H1 (cell line): ENCODE data around the gene FLRT1. TPM values are rescaled to one million over a fixed set of nuclear protein-coding genes. Genes with fewer than 3 reads are reported as not detected.

Experiments
- CTCF ChIA-PET: fragments of 300-600 bp; sonication (Branson Sonifier 250); formaldehyde crosslinking; loops from one replicate; lab custom pipeline; 2021; ENCODE audit not compliant: partially characterized antibody; lab: Charles Lee
- POLR2A ChIA-PET: fragments of 300-600 bp; sonication (Branson Sonifier 250); formaldehyde crosslinking; loops from one replicate; lab custom pipeline; 2021; ENCODE audit warnings: inconsistent platforms; ENCODE audit not compliant: partially characterized antibody; lab: Charles Lee
- DNase-seq, 2 experiments: peaks; one replicate each; pipeline versions ENCODE4 v3.0.0 to v3.0.0-alpha.2; 2010 to 2022; ENCODE audit warnings: low spot score in 2 of 2, low read depth in 1 of 2, mixed read lengths in 1 of 2
- FAIRE-seq: peaks from 2 replicates; lab custom pipeline; 2011; peaks lifted over from hg19 to GRCh38; lab: Jason Lieb, UNC
- H2AFZ ChIP-seq: 2 replicates; pipeline ENCODE4 v1.8.1; 2012; ENCODE audit warnings: low read length, inconsistent platforms
- H2AK5ac ChIP-seq: 2 replicates; pipeline ENCODE4 v1.6.1; 2013; ENCODE audit warnings: low read depth, low read length
- H2BK120ac ChIP-seq: replicated peaks from 2 replicates; pipeline ENCODE3; 2013; ENCODE audit warnings: low read depth, low read length, inconsistent platforms
- H2BK12ac ChIP-seq: 2 replicates; pipeline ENCODE4 v1.6.1; 2013; ENCODE audit warnings: low read depth, low read length
- H2BK15ac ChIP-seq: 2 replicates; pipeline ENCODE4 v1.6.1; 2013; ENCODE audit warnings: low read length
- H2BK20ac ChIP-seq: 2 replicates; pipeline ENCODE4 v1.6.1; 2013; ENCODE audit warnings: low read length
- H2BK5ac ChIP-seq: 2 replicates; pipeline ENCODE4 v1.6.1; 2013; ENCODE audit warnings: low read depth, low read length
- H3K14ac ChIP-seq: 2 replicates; pipeline ENCODE4 v1.6.1; 2013; ENCODE audit warnings: inconsistent platforms; ENCODE audit not compliant: insufficient read length
- H3K18ac ChIP-seq: 2 replicates; pipeline ENCODE4 v1.6.1; 2013; ENCODE audit warnings: low read length; ENCODE audit errors: extremely low read depth
- H3K23ac ChIP-seq: 2 replicates; pipeline ENCODE4 v1.6.1; 2013; ENCODE audit warnings: inconsistent platforms; ENCODE audit not compliant: insufficient read length
- H3K23me2 ChIP-seq: 2 replicates; pipeline ENCODE4 v1.6.1; 2013; ENCODE audit warnings: low read depth, low read length
- H3K27ac ChIP-seq: 2 replicates; pipeline ENCODE4 v1.6.1; 2011; ENCODE audit warnings: low read depth, low read length, inconsistent platforms
- H3K27me3 ChIP-seq, 4 experiments: replicated peaks in 1 of 4; 1 replicate in 1 of 4; 2 replicates in 3 of 4; pipeline versions ENCODE4 v1.6.1 to v1.8.1; 2011 to 2013; ENCODE audit warnings: low read length in 3 of 4, mild to moderate bottlenecking in 3 of 4, inconsistent platforms in 2 of 4, mixed read lengths in 2 of 4, moderate library complexity in 1 of 4; ENCODE audit not compliant: control insufficient read depth in 3 of 4, insufficient read depth in 3 of 4; ENCODE audit errors: extremely low read depth in 1 of 4
- H3K36me3 ChIP-seq, 4 experiments: 2 replicates each; pipeline versions ENCODE4 v1.6.1 to v1.8.1; 2011 to 2013; ENCODE audit warnings: mild to moderate bottlenecking in 4 of 4, low read length in 3 of 4, moderate library complexity in 2 of 4, control low read depth in 1 of 4, inconsistent platforms in 1 of 4; ENCODE audit not compliant: insufficient read depth in 4 of 4, control insufficient read depth in 2 of 4
- H3K4ac ChIP-seq: replicated peaks from 2 replicates; pipeline ENCODE3; 2013; ENCODE audit warnings: low read length, low read depth, mixed read lengths, inconsistent platforms; ENCODE audit not compliant: insufficient read length
- H3K4me1 ChIP-seq, 4 experiments: replicated peaks in 1 of 4; 1 replicate in 1 of 4; 2 replicates in 3 of 4; pipeline versions ENCODE4 v1.6.1 to v1.8.1; 2011 to 2013; ENCODE audit warnings: low read length in 3 of 4, inconsistent platforms in 2 of 4, mixed read lengths in 1 of 4; ENCODE audit not compliant: insufficient read depth in 4 of 4, control insufficient read depth in 3 of 4
- H3K4me2 ChIP-seq, 2 experiments: 2 replicates each; pipeline versions ENCODE4 v1.6.1 to v1.8.1; 2011 to 2013; ENCODE audit warnings: low read depth in 2 of 2, low read length in 2 of 2, control low read depth in 1 of 2, inconsistent platforms in 1 of 2, mild to moderate bottlenecking in 1 of 2; ENCODE audit not compliant: insufficient read depth in 1 of 2
- H3K4me3 ChIP-seq, 4 experiments: fragments of 200-600, 300-600 bp in 1 of 4; sonication (generic), shearing (Covaris generic), sonication (Bioruptor Twin) in 1 of 4; 2 replicates each; pipeline versions ENCODE4 v1.5.1 to v1.8.1; 2011 to 2016; ENCODE audit warnings: low read length in 4 of 4, low read depth in 3 of 4, control low read depth in 2 of 4, inconsistent platforms in 2 of 4, mild to moderate bottlenecking in 2 of 4, mixed read lengths in 1 of 4, moderate library complexity in 1 of 4; ENCODE audit not compliant: insufficient read depth in 2 of 4; ENCODE audit errors: extremely low read depth in 1 of 4
- H3K56ac ChIP-seq: replicated peaks from 2 replicates; pipeline ENCODE3; 2013; ENCODE audit warnings: low read depth, mild to moderate bottlenecking, mixed read lengths, low read length, inconsistent platforms; ENCODE audit not compliant: insufficient read length
- H3K79me1 ChIP-seq: 2 replicates; pipeline ENCODE4 v1.6.1; 2013; ENCODE audit warnings: low read depth, low read length, control low read depth
- H3K79me2 ChIP-seq, 2 experiments: 2 replicates each; pipeline versions ENCODE4 v1.6.1 to v1.8.1; 2012 to 2013; ENCODE audit warnings: low read length in 2 of 2, mild to moderate bottlenecking in 2 of 2, inconsistent platforms in 1 of 2; ENCODE audit not compliant: insufficient read depth in 2 of 2, control insufficient read depth in 1 of 2
- H3K9ac ChIP-seq, 4 experiments: replicated peaks in 1 of 4; 1 replicate in 1 of 4; 2 replicates in 3 of 4; pipeline versions ENCODE4 v1.6.1 to v1.8.1; 2011 to 2013; ENCODE audit warnings: low read depth in 3 of 4, low read length in 3 of 4, control low read depth in 2 of 4, mild to moderate bottlenecking in 2 of 4, moderate library complexity in 2 of 4, inconsistent platforms in 1 of 4; ENCODE audit errors: extremely low read depth in 1 of 4
- H3K9me3 ChIP-seq, 2 experiments: 2 replicates each; pipeline versions ENCODE4 v1.6.1 to v1.8.1; 2012 to 2013; ENCODE audit warnings: mild to moderate bottlenecking in 2 of 2, moderate library complexity in 2 of 2, control low read depth in 1 of 2, inconsistent platforms in 1 of 2, low read depth in 1 of 2, low read length in 1 of 2, mixed read lengths in 1 of 2; ENCODE audit not compliant: insufficient read depth in 2 of 2
- H4K20me1 ChIP-seq, 2 experiments: replicated peaks in 1 of 2; 2 replicates each; pipeline versions ENCODE3 to v1.8.1; 2011 to 2013; ENCODE audit warnings: inconsistent platforms in 2 of 2, low read length in 2 of 2, mild to moderate bottlenecking in 1 of 2; ENCODE audit not compliant: insufficient read depth in 2 of 2, control insufficient read depth in 1 of 2
- H4K5ac ChIP-seq: 2 replicates; pipeline ENCODE4 v1.6.1; 2013; ENCODE audit warnings: low read length, low read depth, mixed read lengths, inconsistent platforms; ENCODE audit not compliant: insufficient read length
- H4K8ac ChIP-seq: 2 replicates; pipeline ENCODE4 v1.8.0; 2013; ENCODE audit warnings: mild to moderate bottlenecking, moderate library complexity, low read length, inconsistent platforms; ENCODE audit not compliant: insufficient read depth; ENCODE audit errors: extremely low read depth
- H4K91ac ChIP-seq: replicated peaks from 2 replicates; pipeline ENCODE3; 2013; ENCODE audit warnings: low read length, mixed read lengths, inconsistent platforms; ENCODE audit not compliant: insufficient read length
- CBX8 ChIP-seq: fragments of 300-800, 300-1000 bp; sonication (generic); IDR thresholded peaks from 2 replicates; pipeline ENCODE4 v1.7.1; 2016; ENCODE audit warnings: low read depth, low read length, borderline replicate concordance
- CHD1 ChIP-seq: IDR thresholded peaks from 2 replicates; pipeline ENCODE4 v1.6.1; 2012; ENCODE audit warnings: low read depth, low read length, improper control_type of control experiment
- CREB1 ChIP-seq: IDR thresholded peaks from 2 replicates; pipeline ENCODE4 v1.6.1; 2012; ENCODE audit warnings: inconsistent platforms
- CTBP2 ChIP-seq: IDR thresholded peaks from 2 replicates; pipeline ENCODE4 v1.7.0; 2011; ENCODE audit warnings: borderline replicate concordance, mild to moderate bottlenecking, moderate library complexity, mixed read lengths, low read length; ENCODE audit not compliant: insufficient read depth, insufficient read length
- EP300 ChIP-seq, 2 experiments: IDR thresholded peaks; 1 replicate in 1 of 2; 2 replicates in 1 of 2; pipeline ENCODE4 v1.6.1; 2011 to 2012; ENCODE audit warnings: low read depth in 2 of 2, low read length in 2 of 2, mild to moderate bottlenecking in 2 of 2, borderline replicate concordance in 1 of 2, inconsistent platforms in 1 of 2, moderate library complexity in 1 of 2
- JUND ChIP-seq: IDR thresholded peaks from 2 replicates; pipeline ENCODE4 v1.6.1; 2011; ENCODE audit warnings: mild to moderate bottlenecking, improper control_type of control experiment, low read length
- PHF8 ChIP-seq: fragments of 200-600 bp; sonication (generic); conservative IDR thresholded peaks from 2 replicates; pipeline ENCODE4 v1.7.1; 2012; ENCODE audit warnings: low read depth, mild to moderate bottlenecking, inconsistent platforms, low read length, moderate library complexity
- RXRA ChIP-seq: IDR thresholded peaks from 2 replicates; pipeline ENCODE4 v1.6.1; 2011; ENCODE audit warnings: low read depth, mild to moderate bottlenecking, low read length, moderate library complexity; ENCODE audit not compliant: insufficient read depth
- TAF7 ChIP-seq: optimal IDR thresholded peaks from 2 replicates; pipeline ENCODE3; 2011; ENCODE audit warnings: low read depth, mild to moderate bottlenecking, inconsistent platforms, low read length, moderate library complexity, borderline replicate concordance
- WGBS, 2 experiments: shearing (Covaris generic) in 1 of 2; methylation state at CpG; one replicate each; pipeline versions ENCODE4 v1.1.6 to v1.1.7; 2013 to 2015; ENCODE audit warnings: low lambda C conversion rate in 2 of 2, mixed read lengths in 2 of 2, inconsistent platforms in 1 of 2, low coverage in 1 of 2, missing lambda C conversion rate in 1 of 2; ENCODE audit not compliant: insufficient replicate concordance in 2 of 2, insufficient coverage in 1 of 2, insufficient read length in 1 of 2; ENCODE audit errors: extremely low coverage in 1 of 2, missing lambda C conversion rate in 1 of 2; 5-methylcytosine and 5-hydroxymethylcytosine counted together
- polyA plus RNA-seq, 7 experiments: library from polyadenylated mRNA; depleted of rRNA in 3 of 7; stranded (reverse) in 5 of 7; unstranded in 2 of 7; fragments of >200 nt in 5 of 7; fragments of 200-250 nt in 2 of 7; gene quantifications; 1 replicate in 5 of 7; 2 replicates in 1 of 7; 4 replicates in 1 of 7; pipeline versions ENCODE4 v1.2.1 to v1.2.3, GENCODE V29; 2011 to 2013; ENCODE audit warnings: missing spikeins in 2 of 7, mixed read lengths in 2 of 7
- total RNA-seq: library from RNA; stranded (reverse); fragmentation: NEBNext Ultra II Directional; extraction: Animal tissue kit (Norgen Biotek cat#: 25700); gene quantifications from 2 replicates; pipeline ENCODE4 v1.2.1, GENCODE V29; 2021

The FLRT1 gene
- total and polyA plus RNA-seq, 2 of the 8 experiments (the other 6 are each of a cell fraction or from before 2014, with no cell fraction given): 0.14 to 0.28 TPM

GRCh38 chr11:64071849-64072248, 36.1 kb downstream of the FLRT1 start:
- DNase-seq (no peak), FAIRE-seq (no peak)
- Histone ChIP-seq H4K5ac (no peak overlapping the region), H4K91ac (no peak overlapping the region), H3K56ac (no peak overlapping the region), H3K79me1 (no peaks in the 10 kb centered on the region), H3K14ac (no peak overlapping the region), H3K4me1 (peaks cover 0 to 13% (median 4%) of the 10 kb centered on the region in 4 experiments; a peak in 4 of 7 replicates), H3K18ac (no peak overlapping the region), H3K27ac (no peak overlapping the region), H3K79me2 (no peaks in the 10 kb centered on the region), H2AFZ (no peak overlapping the region), H3K9me3 (no peaks in the 10 kb centered on the region), H3K23ac (no peak overlapping the region), H3K9ac (no peak overlapping the region), H2BK20ac (no peak overlapping the region), H2BK5ac (no peak overlapping the region), H2AK5ac (no peak overlapping the region), H3K4ac (no peak overlapping the region), H2BK15ac (no peak overlapping the region), H4K20me1 (peaks cover 6 to 17% of the 10 kb centered on the region in 2 experiments), H3K36me3 (no peaks in the 10 kb centered on the region), H3K4me2 (no peak overlapping the region), H3K4me3 (no peak overlapping the region), H3K23me2 (no peaks in the 10 kb centered on the region), H2BK12ac (no peak overlapping the region), H2BK120ac (no peak overlapping the region), H4K8ac (no peak overlapping the region), H3K27me3 (peaks cover 2 to 66% (median 45%) of the 10 kb centered on the region in 4 experiments)
- no peak for TF ChIP-seq TAF7
- TF ChIP-seq JUND: no peak
- TF ChIP-seq CBX8: no peak
- no peak for TF ChIP-seq CREB1
- TF ChIP-seq CTBP2: no peak
- TF ChIP-seq PHF8: no peak
- no peak for TF ChIP-seq EP300 (IDR thresholded peaks at IDR 0.05; ENCODE audit: borderline replicate concordance in 1 of 2, low read depth in 2 of 2, low read length in 2 of 2)
- TF ChIP-seq RXRA: no peak
- no peak for TF ChIP-seq CHD1
- WGBS, 2 experiments: 97% methylated on average over 20 of the region's 20 CpGs; no CpG with 5 or more reads in 1 of the 2 experiments
- ChIA-PET POLR2A (no interaction called here), CTCF (interaction anchor here (0.9 to 2.3 kb wide), 4 partner anchors 14 to 76 kb away, joined by 3 to 6 read pairs (median 4); no protein-coding TSS in a partner anchor)
